ENCODE data around the gene KCMF1.

The KCMF1 gene

GRCh38 chr2:85078536-85078935 is 107.6 kb downstream of the KCMF1 start:
- no peak for DNase-seq (ENCODE audit: low read depth in 2 of 2)

- no peak for DNase-seq (ENCODE audit: low read depth in 2 of 2)
These were observed 112.1 kb downstream of the KCMF1 start for GRCh38 chr2:85083092-85083491.

DNA sequence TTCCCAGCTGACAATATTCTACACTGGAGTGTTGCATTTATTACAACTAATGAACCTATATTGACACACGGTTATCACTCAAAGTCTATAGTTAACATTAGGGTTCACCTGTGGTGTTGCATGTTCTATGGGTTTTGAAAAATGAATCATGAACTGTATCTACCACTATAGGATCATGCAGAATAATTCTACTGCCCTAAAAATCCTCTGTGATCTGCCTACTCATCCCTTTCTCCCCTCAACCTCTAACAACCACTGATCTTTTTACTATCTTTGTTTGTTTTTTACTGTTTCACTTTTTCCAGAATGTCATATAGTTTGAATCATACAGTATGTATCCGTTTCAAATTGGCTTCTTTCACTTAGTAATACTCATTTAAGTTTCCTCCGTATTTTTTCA is 114.6 kb downstream of the KCMF1 start:
- no peak for DNase-seq (ENCODE audit: low read depth in 2 of 2)

DNA sequence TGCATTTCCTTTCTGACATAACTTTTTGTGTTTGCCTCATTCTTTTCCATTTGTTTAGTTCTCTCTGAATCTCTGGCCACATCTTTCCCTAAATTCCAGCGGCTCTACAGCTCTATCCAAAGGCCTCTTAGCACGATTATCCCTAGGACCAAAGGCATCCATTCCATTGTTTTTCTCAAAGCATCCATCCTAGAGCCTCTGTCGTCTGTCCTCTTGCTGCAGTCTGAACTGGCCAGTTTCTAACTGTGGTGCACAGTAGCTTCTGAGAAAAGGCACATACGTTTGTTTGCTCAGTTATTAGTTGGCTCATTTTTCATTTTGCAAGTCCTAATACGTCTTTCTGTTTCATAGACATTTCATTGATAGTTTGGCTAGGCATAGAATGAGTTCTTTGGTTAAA is 116.6 kb downstream of the KCMF1 start:
- no peak for DNase-seq (ENCODE audit: low read depth in 2 of 2)

- no peak for DNase-seq (ENCODE audit: low read depth in 2 of 2)
These were observed 118.0 kb downstream of the KCMF1 start for GRCh38 chr2:85088921-85089320.

GRCh38 chr2:85089585-85089984 is 118.6 kb downstream of the KCMF1 start:
- no peak for DNase-seq (ENCODE audit: low read depth in 2 of 2)

DNA sequence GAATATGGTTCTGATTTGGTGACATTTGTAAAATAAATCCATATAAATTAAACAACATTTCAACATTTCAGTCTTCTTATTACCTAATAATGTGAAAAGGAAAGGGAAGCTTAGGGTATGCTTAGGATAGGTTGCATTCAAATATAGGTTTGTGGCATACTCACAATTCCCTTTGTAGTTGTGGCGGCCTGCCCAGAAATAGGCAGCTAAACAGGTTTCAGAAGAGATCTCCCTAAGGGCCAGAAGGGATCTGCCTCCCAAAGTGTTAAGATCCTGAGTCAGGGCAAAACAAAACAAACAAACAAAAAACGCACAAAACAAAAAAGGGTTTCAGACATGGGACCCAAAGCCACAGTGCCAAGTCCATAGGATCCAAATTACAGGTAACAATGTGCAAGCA is 120.9 kb downstream of the KCMF1 start:
- no peak for DNase-seq (ENCODE audit: low read depth in 2 of 2)

DNA sequence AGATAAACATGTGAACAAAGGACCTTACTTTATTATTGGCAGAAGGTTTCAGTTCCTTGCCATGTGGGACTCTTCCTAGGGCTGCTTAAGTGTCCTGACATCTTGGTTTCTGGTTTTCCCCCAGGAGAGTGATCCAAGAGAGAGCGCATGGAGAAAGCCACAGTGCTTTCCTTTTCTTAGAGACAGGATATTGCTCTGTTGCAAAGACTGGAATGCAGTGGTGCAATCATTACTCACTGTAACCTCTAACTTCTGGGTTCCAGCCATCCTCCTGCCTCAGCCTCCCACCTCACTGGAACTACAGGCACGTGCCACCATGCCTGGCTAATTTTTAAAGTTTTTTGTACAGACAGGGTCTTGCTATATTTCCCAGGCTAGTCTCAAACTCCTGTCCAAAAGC is 124.1 kb downstream of the KCMF1 start:
- no peak for DNase-seq (ENCODE audit: low read depth in 2 of 2)

DNA sequence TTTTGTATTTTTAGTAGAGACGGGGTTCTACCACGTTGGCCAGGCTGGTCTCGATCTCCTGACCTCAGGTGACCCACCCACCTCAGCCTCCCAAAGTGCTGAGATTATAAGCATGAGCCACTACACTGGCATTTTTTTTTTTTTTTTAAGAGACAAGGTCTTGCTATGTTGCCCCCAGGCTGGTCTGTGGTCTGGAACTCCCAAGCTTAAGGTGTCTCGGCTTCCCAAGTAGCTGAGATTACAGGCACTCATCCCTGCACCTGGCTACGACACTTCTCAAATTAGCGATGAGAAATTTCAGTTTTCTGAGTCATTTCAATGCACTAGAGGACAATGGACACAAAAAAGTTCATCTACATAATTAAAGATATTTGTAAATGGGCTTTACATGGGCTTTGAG is 125.7 kb downstream of the KCMF1 start:
- no peak for DNase-seq (ENCODE audit: low read depth in 2 of 2)

GRCh38 chr2:85104228-85104627 is 133.3 kb downstream of the KCMF1 start:
- no peak for DNase-seq (ENCODE audit: low read depth in 2 of 2)

- DNase-seq (ENCODE audit: low read depth in 2 of 2), result no peak
These were observed 135.7 kb downstream of the KCMF1 start for GRCh38 chr2:85106489-85107180.

Measured in stimulated activated CD8-positive, alpha-beta memory T cell treated with anti-CD3 and anti-CD28 coated beads, Interleukin-7, amount 100 ng/mL, for 1 hour (primary cell).